Endothelial cell (in vitro differentiated cells): ENCODE data around the gene HIVEP1. TPM values are rescaled to one million over a fixed set of nuclear protein-coding genes. Genes with fewer than 3 reads are reported as not detected.

ENCODE experiments used
- DNase-seq: peaks from one replicate; pipeline ENCODE4 v3.0.0; 2021; ENCODE audit warnings: low spot score
- H3K27ac Mint-ChIP-seq: one replicate; pipeline ENCODE4 v1.8.0; 2021; ENCODE audit warnings: mixed read lengths, inconsistent platforms; ENCODE audit not compliant: unreplicated experiment
- H3K27me3 Mint-ChIP-seq: one replicate; pipeline ENCODE4 v1.8.0; 2021; ENCODE audit warnings: mild to moderate bottlenecking, moderate library complexity, mixed read lengths, inconsistent platforms; ENCODE audit not compliant: unreplicated experiment
- H3K36me3 Mint-ChIP-seq: one replicate; pipeline ENCODE4 v1.8.0; 2021; ENCODE audit warnings: mild to moderate bottlenecking, low read depth, mixed read lengths, inconsistent platforms; ENCODE audit not compliant: unreplicated experiment
- H3K4me1 Mint-ChIP-seq: one replicate; pipeline ENCODE4 v1.8.0; 2021; ENCODE audit warnings: mild to moderate bottlenecking, mixed read lengths, inconsistent platforms; ENCODE audit not compliant: unreplicated experiment
- H3K4me3 Mint-ChIP-seq: one replicate; pipeline ENCODE4 v1.8.0; 2021; ENCODE audit warnings: mild to moderate bottlenecking, mixed read lengths, inconsistent platforms; ENCODE audit not compliant: unreplicated experiment
- H3K9me3 Mint-ChIP-seq: one replicate; pipeline ENCODE4 v1.8.0; 2021; ENCODE audit warnings: mixed read lengths, inconsistent platforms; ENCODE audit not compliant: unreplicated experiment
- total RNA-seq: library from RNA; stranded (reverse); fragmentation: NEBNext Ultra II Directional; extraction: Animal tissue kit (Norgen Biotek cat#: 25700); gene quantifications from one replicate; pipeline ENCODE4 v1.2.1, GENCODE V29; 2021; ENCODE audit not compliant: unreplicated experiment
- TF ChIP-seq, protein P1 (sequence below): fragments of 200-600 bp; sonication (generic); IDR thresholded peaks from one replicate; pipeline ENCODE4 v1.5.0; 2021; ENCODE audit warnings: antibody characterized with exemption; ENCODE audit not compliant: unreplicated experiment

Gene HIVEP1
- total RNA-seq, 1 donor from 2014 or later, result 19.0 TPM

DNA sequence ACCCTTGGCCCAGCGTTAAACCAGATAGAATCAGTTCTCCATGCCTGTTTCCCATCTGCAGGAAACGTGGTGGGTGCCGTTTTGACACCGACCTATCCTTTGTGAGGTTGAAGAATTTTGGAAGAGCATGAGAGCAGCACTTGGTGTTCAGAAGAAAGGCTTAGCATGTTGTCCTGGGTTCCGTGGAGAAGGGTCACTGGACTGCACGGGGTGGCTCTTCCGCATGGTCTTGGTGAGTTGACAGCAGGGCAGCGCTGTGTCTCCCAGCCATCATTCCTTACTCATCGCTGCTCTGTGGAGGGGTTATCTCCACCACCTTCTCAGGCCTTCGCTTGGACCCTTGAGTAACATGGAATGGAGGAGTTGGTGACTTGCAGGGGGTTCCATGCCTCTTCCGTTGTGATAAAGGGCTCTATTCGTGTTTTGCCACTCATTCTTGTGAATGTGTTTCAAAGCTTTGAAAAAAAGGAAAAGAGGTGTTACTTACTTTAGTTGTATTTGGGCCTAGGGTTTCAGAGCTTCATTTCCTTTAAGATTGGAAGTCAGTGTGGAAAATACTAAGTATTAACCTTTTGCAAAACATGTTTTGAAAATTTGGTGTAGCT lies 8.2 kb downstream of the HIVEP1 start:
- Mint-ChIP-seq H3K9me3 (no peaks in the 10 kb centered on the region), H3K4me3 (no peak overlapping the region), H3K36me3 (peaks cover 11% of the 10 kb centered on the region), H3K4me1 (peaks cover 14% of the 10 kb centered on the region), H3K27me3 (no peaks in the 10 kb centered on the region), H3K27ac (no peak overlapping the region)
- TF ChIP-seq, protein P1, sequence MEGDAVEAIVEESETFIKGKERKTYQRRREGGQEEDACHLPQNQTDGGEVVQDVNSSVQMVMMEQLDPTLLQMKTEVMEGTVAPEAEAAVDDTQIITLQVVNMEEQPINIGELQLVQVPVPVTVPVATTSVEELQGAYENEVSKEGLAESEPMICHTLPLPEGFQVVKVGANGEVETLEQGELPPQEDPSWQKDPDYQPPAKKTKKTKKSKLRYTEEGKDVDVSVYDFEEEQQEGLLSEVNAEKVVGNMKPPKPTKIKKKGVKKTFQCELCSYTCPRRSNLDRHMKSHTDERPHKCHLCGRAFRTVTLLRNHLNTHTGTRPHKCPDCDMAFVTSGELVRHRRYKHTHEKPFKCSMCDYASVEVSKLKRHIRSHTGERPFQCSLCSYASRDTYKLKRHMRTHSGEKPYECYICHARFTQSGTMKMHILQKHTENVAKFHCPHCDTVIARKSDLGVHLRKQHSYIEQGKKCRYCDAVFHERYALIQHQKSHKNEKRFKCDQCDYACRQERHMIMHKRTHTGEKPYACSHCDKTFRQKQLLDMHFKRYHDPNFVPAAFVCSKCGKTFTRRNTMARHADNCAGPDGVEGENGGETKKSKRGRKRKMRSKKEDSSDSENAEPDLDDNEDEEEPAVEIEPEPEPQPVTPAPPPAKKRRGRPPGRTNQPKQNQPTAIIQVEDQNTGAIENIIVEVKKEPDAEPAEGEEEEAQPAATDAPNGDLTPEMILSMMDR, result no peak
- DNase-seq, result no peak

- Mint-ChIP-seq H3K27ac (no peak overlapping the region), H3K27me3 (no peaks in the 10 kb centered on the region), H3K9me3 (no peaks in the 10 kb centered on the region), H3K36me3 (peaks cover 6% of the 10 kb centered on the region), H3K4me1 (peaks cover 18% of the 10 kb centered on the region), H3K4me3 (no peak overlapping the region)
- no peak for DNase-seq
- TF ChIP-seq, protein P1, result no peak
These were observed 10.4 kb downstream of the HIVEP1 start for GRCh38 chr6:12022481-12022880.

- Mint-ChIP-seq H3K27ac (no peak overlapping the region), H3K36me3 (peaks cover 4% of the 10 kb centered on the region)
- TF ChIP-seq, protein P1, result no peak
These were observed 10.9 kb downstream of the HIVEP1 start for GRCh38 chr6:12022953-12023388.

GRCh38 chr6:12024216-12024615 lies 12.1 kb downstream of the HIVEP1 start:
- TF ChIP-seq, protein P1, result no peak
- no peak overlapping the region for H3K4me3 Mint-ChIP-seq
- no peaks in the 10 kb centered on the region for H3K27me3 Mint-ChIP-seq
- H3K9me3 Mint-ChIP-seq, result no peaks in the 10 kb centered on the region
- H3K4me1 Mint-ChIP-seq, result peaks cover 13% of the 10 kb centered on the region
- H3K27ac Mint-ChIP-seq, result no peak overlapping the region
- DNase-seq, result no peak
- peaks cover 4% of the 10 kb centered on the region for H3K36me3 Mint-ChIP-seq

More at GRCh38 chr6:12022953-12023388, 10.9 kb downstream of the HIVEP1 start:
- no peak for DNase-seq
- Mint-ChIP-seq H3K27me3 (no peaks in the 10 kb centered on the region), H3K4me3 (no peak overlapping the region), H3K4me1 (peaks cover 18% of the 10 kb centered on the region), H3K9me3 (no peaks in the 10 kb centered on the region)

- peaks cover 7% of the 10 kb centered on the region for H3K4me1 Mint-ChIP-seq
- H3K9me3 Mint-ChIP-seq, result no peaks in the 10 kb centered on the region
- H3K36me3 Mint-ChIP-seq, result peaks cover 4% of the 10 kb centered on the region
- H3K27me3 Mint-ChIP-seq, result no peaks in the 10 kb centered on the region
- no peak for DNase-seq
- no peak overlapping the region for H3K4me3 Mint-ChIP-seq
- TF ChIP-seq, protein P1, result no peak
- H3K27ac Mint-ChIP-seq, result no peak overlapping the region
These were observed 12.8 kb downstream of the HIVEP1 start for GRCh38 chr6:12024699-12025434.
